Kidney (tissue), 14 donors: ENCODE data around the gene ARX. TPM values are rescaled to one million over a fixed set of nuclear protein-coding genes. Genes with fewer than 3 reads are reported as not detected.

Experiments used
- DNase-seq, 5 donors: peaks; one replicate each; pipeline ENCODE4 v3.0.0-alpha.2; 2013 to 2020
- FAIRE-seq: peaks from 2 replicates; lab custom pipeline; 2012; peaks lifted over from hg19 to GRCh38; lab: Jason Lieb, UNC
- H3K27ac ChIP-seq, 2 donors: one replicate each; pipeline ENCODE4 v1.7.0; 2013; ENCODE audit warnings: low read depth in 2 of 2, low read length in 2 of 2, inconsistent platforms in 1 of 2
- H3K27me3 ChIP-seq: one replicate; pipeline ENCODE4 v1.7.1; 2013; ENCODE audit warnings: low read length, inconsistent platforms; ENCODE audit not compliant: control insufficient read depth, insufficient read depth
- H3K36me3 ChIP-seq, 3 donors: one replicate each; pipeline versions ENCODE4 v1.7.0 to v1.7.1; 2013; ENCODE audit warnings: low read length in 3 of 3, control low read depth in 1 of 3, inconsistent platforms in 1 of 3; ENCODE audit not compliant: insufficient read depth in 3 of 3, control insufficient read depth in 2 of 3
- H3K4me1 ChIP-seq, 3 donors: one replicate each; pipeline versions ENCODE4 v1.7.0 to v1.7.1; 2013; ENCODE audit warnings: low read length in 3 of 3, inconsistent platforms in 1 of 3, low read depth in 1 of 3; ENCODE audit not compliant: control insufficient read depth in 2 of 3, insufficient read depth in 2 of 3
- H3K4me3 ChIP-seq, 3 donors: one replicate each; pipeline versions ENCODE4 v1.7.0 to v1.8.1; 2013; ENCODE audit warnings: low read length in 3 of 3, control low read depth in 1 of 3, inconsistent platforms in 1 of 3
- H3K9ac ChIP-seq, 3 donors: one replicate each; pipeline versions ENCODE4 v1.7.0 to v1.7.1; 2013; ENCODE audit warnings: low read length in 3 of 3, control low read depth in 1 of 3, inconsistent platforms in 1 of 3
- H3K9me3 ChIP-seq, 3 donors: one replicate each; pipeline versions ENCODE4 v1.7.0 to v1.7.1; 2013; ENCODE audit warnings: low read length in 3 of 3, control low read depth in 1 of 3, inconsistent platforms in 1 of 3; ENCODE audit not compliant: control insufficient read depth in 2 of 3, insufficient read depth in 1 of 3
- CTCF ChIP-seq: IDR thresholded peaks from 3 replicates; pipeline ENCODE4 v1.5.1; 2012; ENCODE audit warnings: mild to moderate bottlenecking, moderate library complexity, borderline replicate concordance; ENCODE audit not compliant: insufficient read depth; ENCODE audit errors: extremely low read depth
- intact Hi-C: fragments of 100-400 bp; cut with DNase I; formaldehyde crosslinking; loops from one replicate; pipeline ENCODE4 v1.11.1; 2022
- polyA plus RNA-seq: library from polyadenylated mRNA; stranded (reverse); fragments of 350-450 nt; fragmentation: Illumina TruSeq; extraction: RNeasy Lipid Tissue Mini Kit (QIAGEN cat#74804); gene quantifications from one replicate; pipeline ENCODE4 v1.2.3, GENCODE V29; 2014; ENCODE audit warnings: low read depth, low replicate concordance; ENCODE audit not compliant: insufficient read depth
- total RNA-seq: library from RNA; stranded (reverse); fragmentation: NEBNext Ultra II Directional; extraction: Animal tissue kit (Norgen Biotek cat#: 25700); gene quantifications from one replicate; pipeline ENCODE4 v1.2.1, GENCODE V29; 2021
- donor health status: control.
- donor health status: control.
- donor health status: control.
- donor health status: control.
- donor health status: control.
- donor health status: DM: yes; HTN: yes; CAD: no.
- donor health status: Normal renal cell carcinoma (clear cell type).

The ARX gene
- total and polyA plus RNA-seq, 2 donors from 2014 or later: 0.13 to 0.31 TPM

GRCh38 chrX:25004485-25005032 is 11.2 kb downstream of the ARX start:
- no peak overlapping the region for H3K27ac ChIP-seq
- DNase-seq (no peak), FAIRE-seq (no peak)
- no peaks in the 10 kb centered on the region for H3K4me1 ChIP-seq
- no peak for TF ChIP-seq CTCF
- no peaks in the 10 kb centered on the region for H3K36me3 ChIP-seq
- H3K4me3 ChIP-seq: no peak overlapping the region
- H3K27me3 ChIP-seq: peaks cover 53% of the 10 kb centered on the region
- no peaks in the 10 kb centered on the region for H3K9me3 ChIP-seq
- no peak overlapping the region for H3K9ac ChIP-seq
- intact Hi-C loops: no loop called here

- no peak overlapping the region for H3K27ac ChIP-seq
- DNase-seq (no peak), FAIRE-seq (no peak)
- intact Hi-C loops: no loop called here
- H3K27me3 ChIP-seq: peaks cover 48% of the 10 kb centered on the region
- no peak for TF ChIP-seq CTCF
- no peaks in the 10 kb centered on the region for H3K4me1 ChIP-seq
- no peaks in the 10 kb centered on the region for H3K9me3 ChIP-seq
- H3K9ac ChIP-seq: no peak overlapping the region
- no peaks in the 10 kb centered on the region for H3K36me3 ChIP-seq
- H3K4me3 ChIP-seq: no peak overlapping the region
These were observed 11.7 kb downstream of the ARX start for GRCh38 chrX:25004040-25004439.

- no peaks in the 10 kb centered on the region for H3K4me1 ChIP-seq
- peak in 1 of 5 donors; percentile 41 for DNase-seq
- H3K4me3 ChIP-seq: no peak overlapping the region
- H3K9me3 ChIP-seq: no peaks in the 10 kb centered on the region
- intact Hi-C loops: no loop called here
- H3K27ac ChIP-seq: no peak overlapping the region
- no peaks in the 10 kb centered on the region for H3K36me3 ChIP-seq
- H3K9ac ChIP-seq: no peak overlapping the region
- no peak for FAIRE-seq
- H3K27me3 ChIP-seq: peaks cover 42% of the 10 kb centered on the region
- no peak for TF ChIP-seq CTCF
These were observed 12.5 kb downstream of the ARX start for GRCh38 chrX:25003066-25003849.
